NCI-H1436 (cell line): ENCODE results near the gene ADGRB3.

Source experiments
- DNase-seq: peaks from one replicate; lab custom pipeline; 2025; lab: John Stamatoyannopoulos, UW

The ADGRB3 gene

GRCh38 chr6:68634726-68635411 is at the start of gene ADGRB3:
ADGRB3 (plus strand) TSS chr6:68635282; CDS start chr6:68638676, 3,394 bp downstream.
- peak; percentile 89 for DNase-seq

DNA sequence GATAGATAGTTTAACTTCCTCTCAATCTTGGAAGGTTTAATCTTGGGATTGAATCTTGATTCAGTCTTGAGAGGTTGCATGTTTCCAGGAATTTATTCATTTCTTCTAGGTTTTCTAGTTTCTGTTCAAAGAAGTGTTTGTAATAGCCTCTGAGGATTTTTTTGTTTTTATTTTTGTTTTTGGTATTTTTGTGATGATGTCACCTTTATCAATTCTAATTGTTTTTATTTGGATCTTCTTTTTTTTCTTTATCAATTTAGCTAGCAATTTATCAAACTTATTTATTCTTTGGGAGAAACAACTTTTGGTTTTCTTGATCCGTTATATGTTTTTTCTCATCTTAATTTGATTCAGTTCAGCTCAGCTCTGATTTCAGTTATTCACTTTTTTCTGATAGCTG is 41.5 kb upstream of the ADGRB3 start:
- no peak for DNase-seq

DNA sequence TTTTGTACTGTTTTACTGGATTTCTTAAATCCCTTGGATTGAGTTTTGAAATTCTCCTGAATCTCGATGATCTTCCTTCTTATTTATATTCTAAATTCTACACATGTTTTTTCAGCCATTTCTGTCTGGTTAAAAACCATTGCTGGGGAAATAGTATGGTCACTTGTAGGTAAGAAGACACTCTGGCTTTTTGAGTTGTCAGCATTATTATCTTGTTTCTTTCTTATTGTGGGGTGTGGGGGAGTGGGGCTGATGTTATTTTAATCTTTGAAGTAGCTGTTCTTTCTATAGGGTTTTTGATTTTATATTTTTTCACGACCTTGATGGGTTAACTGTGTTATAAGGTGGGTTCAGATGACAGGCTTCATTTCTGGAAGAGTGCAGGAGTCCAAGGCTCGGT is 37.4 kb upstream of the ADGRB3 start:
- DNase-seq: no peak

GRCh38 chr6:68615938-68616337 is 19.1 kb upstream of the ADGRB3 start:
- no peak for DNase-seq

DNA sequence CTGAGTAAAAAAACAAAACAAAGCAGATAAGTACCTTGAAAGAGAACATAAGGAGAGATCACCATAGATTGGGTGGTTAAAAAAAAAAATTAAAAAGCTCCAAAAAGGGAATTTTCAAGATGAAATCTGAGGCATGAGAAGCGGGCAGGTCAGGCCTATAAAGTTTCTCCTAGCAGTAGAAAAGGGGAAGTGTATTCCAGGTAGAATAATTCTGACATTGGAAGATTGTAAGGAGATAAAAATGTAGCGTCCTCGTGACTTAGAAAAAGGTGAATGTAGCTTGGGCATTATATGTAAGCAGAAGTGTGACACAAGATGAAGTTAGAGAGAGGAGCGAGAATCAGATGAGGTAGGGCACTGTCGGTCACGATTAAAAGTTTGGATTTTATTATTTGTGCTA is 9.1 kb upstream of the ADGRB3 start:
- DNase-seq: no peak

DNA sequence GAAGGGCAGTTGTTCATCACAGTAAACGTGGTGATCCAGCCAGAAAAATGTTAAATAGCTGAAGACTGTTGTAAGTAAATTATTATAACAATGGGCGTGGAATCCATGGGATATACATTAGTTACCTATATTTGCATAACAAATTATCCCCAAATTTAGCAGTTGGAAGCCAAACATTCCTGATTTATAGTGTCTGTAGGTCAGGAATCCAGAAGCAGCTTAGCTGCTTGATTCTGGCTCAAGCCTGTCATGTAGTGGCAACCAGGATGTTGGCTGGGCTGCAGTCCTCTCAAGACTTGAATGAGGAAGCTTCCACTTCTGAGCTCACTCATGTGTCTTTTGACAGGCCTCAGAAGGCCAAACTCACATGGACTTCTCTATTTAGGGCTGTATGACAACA is 6.9 kb upstream of the ADGRB3 start:
- DNase-seq: no peak

GRCh38 chr6:68632734-68633133 is 2.3 kb upstream of the ADGRB3 start:
- no peak for DNase-seq

GRCh38 chr6:68633281-68633971 is 1.7 kb upstream of the ADGRB3 start:
- no peak for DNase-seq

DNA sequence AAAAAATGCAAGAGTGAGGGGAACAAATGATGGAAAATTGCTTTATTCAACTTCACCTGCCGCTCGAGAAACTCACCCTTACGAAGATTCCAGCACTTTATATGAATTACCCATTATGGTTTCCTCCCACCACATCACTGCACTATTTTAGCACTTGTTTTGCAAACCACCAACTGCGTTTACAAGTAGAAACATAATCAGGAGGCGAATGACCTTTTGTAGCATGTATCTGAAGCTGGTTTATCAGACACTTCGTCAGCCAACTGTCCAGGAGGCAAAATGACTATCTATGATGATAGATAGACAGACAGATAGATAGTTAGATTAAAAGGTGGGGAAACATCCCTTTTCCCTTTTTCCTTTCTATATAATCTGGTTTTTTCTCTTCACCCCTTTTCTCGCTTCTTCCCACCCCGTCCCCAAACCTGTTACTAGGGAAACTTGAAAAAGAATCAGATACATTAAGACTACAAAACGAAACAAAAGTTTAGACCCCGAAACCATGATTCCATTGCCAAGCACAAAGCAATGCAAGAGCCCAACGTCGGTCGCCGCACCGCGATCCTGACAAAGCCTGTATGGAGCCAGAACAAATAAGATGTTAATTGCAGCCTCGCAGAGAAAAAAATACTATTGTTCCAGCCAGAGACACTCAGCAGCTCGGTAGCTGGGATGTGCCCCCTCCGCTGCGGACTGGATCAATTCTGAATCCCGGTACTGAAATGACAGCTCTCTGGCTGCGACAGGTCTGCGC is 933 bp upstream of the ADGRB3 start:
- DNase-seq: peak; percentile 43

DNA sequence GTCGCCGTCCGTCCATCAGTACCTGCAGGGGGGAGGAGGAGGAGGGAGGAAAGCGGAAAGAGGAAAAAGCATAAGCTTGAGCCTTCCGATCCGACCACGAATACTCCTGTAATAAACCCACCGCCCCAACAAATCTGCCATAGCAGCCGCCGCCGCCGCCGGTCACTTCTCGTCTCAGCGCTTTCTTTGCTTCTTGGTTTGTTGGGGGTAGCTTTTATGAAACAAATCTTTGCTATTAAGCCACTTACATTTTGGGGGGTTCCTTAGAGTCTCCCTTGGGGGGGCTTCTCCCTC is 277 bp downstream of the ADGRB3 start:
- DNase-seq: no peak

DNA sequence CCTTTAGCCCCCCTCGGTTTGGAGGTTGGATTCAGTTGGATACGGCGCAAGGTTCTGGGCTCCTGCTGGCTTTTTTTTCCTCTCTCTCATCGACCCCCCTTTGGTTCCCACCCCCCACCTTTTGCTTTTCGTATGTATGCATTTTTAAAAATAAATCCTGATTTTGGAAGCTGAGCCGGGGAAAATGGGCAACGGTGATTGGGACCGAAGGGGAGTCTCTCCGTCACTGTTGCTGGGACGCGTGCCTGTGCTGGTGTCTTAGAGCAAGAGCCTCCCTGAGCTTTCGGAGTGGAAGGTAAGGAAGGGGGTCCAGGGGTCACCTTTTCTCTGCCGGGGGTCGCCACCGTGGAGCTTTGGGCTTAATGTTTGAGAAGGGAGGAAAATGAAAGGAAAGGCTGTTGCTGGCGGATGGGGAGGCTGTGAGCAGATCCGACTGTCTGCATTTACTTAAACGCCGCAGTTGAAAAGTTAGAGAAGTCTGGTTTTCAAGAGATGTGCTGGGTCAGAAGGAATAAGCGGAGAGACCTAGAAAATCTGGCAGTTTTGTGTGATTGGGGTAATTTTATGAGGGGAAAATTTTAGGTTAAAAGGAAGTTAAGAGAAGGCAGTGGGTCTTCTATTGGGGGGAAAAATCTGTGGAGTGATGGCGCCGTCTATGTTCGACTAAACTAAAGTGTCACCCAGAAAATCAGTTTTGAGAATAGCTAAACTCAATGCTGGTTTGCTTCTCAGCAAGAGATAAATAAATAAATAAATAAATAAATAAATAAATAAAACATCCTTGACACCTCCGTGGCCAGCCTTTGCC is 828 bp downstream of the ADGRB3 start:
- DNase-seq: no peak

- no peak for DNase-seq
Observed at GRCh38 chr6:68636666-68637065, 1.6 kb downstream of the ADGRB3 start.

GRCh38 chr6:68637071-68637470 is 2.0 kb downstream of the ADGRB3 start:
- DNase-seq: no peak

GRCh38 chr6:68637782-68638181 is 2.7 kb downstream of the ADGRB3 start:
- no peak for DNase-seq

DNA sequence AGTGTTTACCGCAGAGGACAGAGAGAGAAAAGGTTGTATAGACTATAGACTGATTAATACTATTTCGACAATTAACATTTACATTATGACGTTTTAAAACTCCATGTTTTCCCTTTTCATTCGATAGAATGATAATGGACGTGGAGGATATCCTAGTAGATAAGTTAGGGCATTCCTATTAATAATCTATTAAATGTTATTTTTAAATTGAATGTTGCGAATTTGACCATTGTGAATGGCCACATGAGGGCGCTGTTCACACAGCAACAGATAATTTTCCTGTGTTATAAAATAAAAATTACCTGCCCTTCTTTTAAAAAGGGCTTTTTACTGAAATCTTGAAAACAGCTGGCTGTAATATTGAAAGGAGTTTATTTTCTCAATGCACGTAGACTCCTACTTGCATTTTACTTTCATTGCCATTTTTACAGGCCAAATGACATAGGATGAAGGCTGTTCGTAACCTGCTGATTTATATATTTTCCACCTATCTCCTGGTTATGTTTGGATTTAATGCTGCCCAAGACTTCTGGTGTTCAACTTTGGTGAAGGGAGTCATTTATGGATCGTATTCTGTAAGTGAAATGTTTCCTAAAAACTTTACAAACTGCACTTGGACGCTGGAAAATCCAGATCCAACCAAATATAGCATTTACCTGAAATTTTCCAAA is 3.3 kb downstream of the ADGRB3 start:
- DNase-seq: no peak

GRCh38 chr6:68639211-68639610 is 4.1 kb downstream of the ADGRB3 start:
- no peak for DNase-seq

DNA sequence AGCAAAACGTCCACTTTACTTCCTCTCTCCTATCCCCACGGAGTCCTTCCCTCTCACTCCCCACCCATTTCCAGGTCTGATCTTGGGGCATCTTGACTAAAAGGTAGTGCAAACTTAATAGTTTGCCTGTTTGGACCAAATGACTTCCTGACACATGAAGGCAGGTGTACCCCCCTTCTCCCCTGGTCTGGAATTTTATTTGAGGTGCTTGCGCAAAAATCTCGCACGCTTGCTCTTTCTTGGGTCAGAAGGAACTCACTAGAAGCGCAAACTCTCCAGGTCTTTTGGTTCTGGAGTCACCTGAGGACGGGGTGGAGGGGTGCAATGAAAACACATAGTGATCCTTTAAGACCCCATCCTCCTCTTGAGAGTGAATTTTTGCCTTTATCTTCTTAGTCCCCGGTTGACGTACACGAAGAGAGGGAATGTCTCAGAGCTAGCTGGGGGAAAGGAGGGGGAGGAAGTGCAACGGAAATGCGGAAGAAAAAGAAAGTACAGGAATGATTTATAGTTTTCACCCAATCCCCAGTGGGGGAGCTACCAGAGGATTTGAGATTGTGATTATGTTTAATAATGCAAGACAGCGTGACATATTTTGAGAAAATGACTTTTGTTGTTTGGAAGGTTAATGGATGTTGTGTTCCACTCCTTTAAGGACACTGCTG is 4.9 kb downstream of the ADGRB3 start:
- DNase-seq: no peak

DNA sequence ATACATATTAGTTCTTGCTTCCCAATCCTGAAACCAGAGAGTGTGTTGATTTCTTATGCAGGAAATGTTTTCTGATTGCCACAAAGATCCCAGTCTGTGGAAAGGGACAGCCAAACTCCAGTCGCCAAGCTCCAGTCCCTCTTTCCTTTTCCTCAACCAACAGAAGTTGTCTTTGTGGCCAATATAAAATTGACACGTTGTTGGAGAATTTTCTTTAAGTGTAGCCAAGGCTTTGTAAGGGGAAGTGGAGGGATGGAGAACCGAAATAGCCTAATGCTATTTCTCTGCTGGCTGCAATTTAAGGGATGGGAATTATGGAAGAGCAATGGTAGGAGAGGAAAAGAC is 5.4 kb downstream of the ADGRB3 start:
- no peak for DNase-seq

GRCh38 chr6:68641172-68641571 is 6.1 kb downstream of the ADGRB3 start:
- DNase-seq: no peak

DNA sequence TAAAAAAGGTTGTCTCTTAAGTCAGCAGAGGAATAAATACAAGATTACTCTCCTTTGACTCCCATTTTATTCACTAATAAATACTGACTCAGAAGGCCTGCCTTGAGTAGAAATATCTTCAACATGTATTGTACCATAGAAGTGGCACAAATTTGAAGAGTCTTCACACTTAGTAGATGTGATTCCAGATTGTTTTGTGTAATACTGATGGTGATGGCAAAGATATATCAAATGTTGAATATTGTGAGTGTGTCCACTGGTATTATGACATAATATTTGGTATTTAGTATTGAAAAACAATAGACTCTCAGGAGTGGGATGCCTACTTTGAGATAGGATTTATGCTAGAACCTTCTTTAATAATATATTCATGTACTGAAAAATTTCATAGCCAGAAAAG is 7.0 kb downstream of the ADGRB3 start:
- DNase-seq: no peak

DNA sequence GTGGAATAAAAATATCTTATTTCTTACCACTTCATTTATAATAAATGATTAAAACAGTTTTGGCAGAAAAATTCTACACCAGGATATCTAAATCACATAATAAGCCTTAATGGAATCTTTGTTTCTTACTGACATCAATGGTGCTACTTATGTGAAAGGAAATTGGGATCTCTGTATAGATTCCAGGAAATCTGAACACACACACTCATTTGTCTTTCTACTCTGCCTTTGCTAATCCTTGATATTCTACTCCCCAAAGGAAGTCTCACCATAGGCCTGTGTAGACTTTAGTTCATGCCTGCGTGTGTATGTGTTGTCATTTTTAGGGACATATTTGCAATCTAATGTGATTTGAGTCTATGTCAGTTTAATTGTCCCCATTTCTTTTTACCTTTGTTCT is 7.9 kb downstream of the ADGRB3 start:
- DNase-seq: no peak

GRCh38 chr6:68649669-68650068 is 14.6 kb downstream of the ADGRB3 start:
- no peak for DNase-seq
